GM23248 (cell line): ENCODE measurements around the gene TM4SF20.

Experiments used
- EZH2 ChIP-seq: fragments of 200-600 bp; sonication (generic); IDR thresholded peaks from 2 replicates; pipeline ENCODE4 v1.6.1; 2018; ENCODE audit warnings: antibody characterized with exemption, mild to moderate bottlenecking; ENCODE audit not compliant: insufficient read depth, poor library complexity, severe bottlenecking
- EZH2phosphoT487 ChIP-seq: fragments of 200-600 bp; sonication (generic); IDR thresholded peaks from 2 replicates; pipeline ENCODE4 v1.6.1; 2018; ENCODE audit warnings: antibody characterized with exemption, moderate library complexity, mild to moderate bottlenecking, low read depth; ENCODE audit not compliant: insufficient read depth

DNA sequence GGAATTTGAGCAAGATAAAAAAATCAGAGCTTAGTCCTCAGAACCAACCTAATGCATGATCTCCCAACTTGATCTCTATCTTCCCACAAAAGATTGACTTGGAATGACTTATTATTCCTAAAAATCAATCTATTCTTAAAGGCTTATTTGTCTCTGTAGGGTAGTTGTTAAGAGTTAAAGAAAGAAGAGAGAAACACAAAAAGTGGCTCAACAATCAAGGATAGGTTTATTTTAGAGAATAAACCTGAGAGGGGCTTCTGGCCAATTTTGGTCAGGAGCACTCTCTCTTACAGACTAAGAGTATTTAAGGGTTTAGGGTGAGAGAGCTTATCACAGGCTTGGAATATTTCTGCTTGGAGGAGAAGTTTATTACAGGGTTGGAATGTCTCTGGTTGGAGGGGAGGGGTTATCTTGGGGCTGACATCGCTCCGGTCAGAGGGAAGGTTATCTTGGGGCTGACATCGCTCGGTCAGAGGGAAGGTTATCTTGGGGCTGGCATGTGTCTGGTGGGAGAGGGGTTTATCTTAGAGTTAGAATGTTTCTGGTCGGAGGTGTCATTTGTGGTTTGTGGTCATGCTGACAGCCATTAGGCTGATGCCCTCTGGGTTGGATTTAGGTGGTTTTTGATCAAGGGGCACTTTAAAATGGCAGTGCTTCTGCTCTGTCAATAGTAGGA is 56.4 kb downstream of the TM4SF20 start:
- TF ChIP-seq EZH2 (no peak), EZH2phosphoT487 (no peak)
